Lower lobe of right lung (tissue), 2 donors: ENCODE results near the gene PDHA1. TPM values are rescaled to one million over a fixed set of nuclear protein-coding genes. Genes with fewer than 3 reads are reported as not detected.

Experiments used
- ATAC-seq, 2 donors: fragments of 200-7000 bp; cut with Tn5 transposase; one replicate each; pipeline ENCODE4 v1.9.1; 2020 to 2022; ENCODE audit warnings: mild to moderate bottlenecking in 2 of 2, moderate library complexity in 2 of 2
- DNase-seq: peaks from one replicate; pipeline ENCODE4 v3.0.0-alpha.2; 2020
- H3K27ac ChIP-seq: fragments of 200-600 bp; one replicate; pipeline ENCODE4 v1.8.0; 2022
- H3K27me3 ChIP-seq: fragments of 200-600 bp; one replicate; pipeline ENCODE4 v1.8.0; 2022; ENCODE audit warnings: low read depth
- H3K36me3 ChIP-seq: fragments of 200-600 bp; one replicate; pipeline ENCODE4 v1.8.0; 2022; ENCODE audit warnings: mild to moderate bottlenecking
- H3K4me1 ChIP-seq: fragments of 200-600 bp; one replicate; pipeline ENCODE4 v1.8.0; 2022
- H3K4me3 ChIP-seq: fragments of 200-600 bp; one replicate; pipeline ENCODE4 v1.8.0; 2022; ENCODE audit warnings: mild to moderate bottlenecking
- H3K9me3 ChIP-seq: fragments of 200-600 bp; one replicate; pipeline ENCODE4 v1.8.0; 2022
- intact Hi-C: fragments of 100-400 bp; cut with DNase I; formaldehyde crosslinking; loops from one replicate; pipeline ENCODE4 v1.11.0; 2022
- total RNA-seq: library from RNA; stranded (reverse); fragmentation: NEBNext Ultra II Directional; extraction: Animal tissue kit (Norgen Biotek cat#: 25700); gene quantifications from one replicate; pipeline ENCODE4 v1.2.1, GENCODE V29; 2021
- TF ChIP-seq, protein P1 (sequence below): fragments of 200-600 bp; IDR thresholded peaks from one replicate; pipeline ENCODE4 v1.8.0; 2022; ENCODE audit warnings: antibody characterized with exemption, mild to moderate bottlenecking
- donor health status: DM: no; HTN: yes; CAD: no; lungs with severe emphysema.

Gene PDHA1
- total RNA-seq, 1 donor from 2014 or later = 119 TPM

- Histone ChIP-seq H3K27me3 (no peaks in the 10 kb centered on the region), H3K4me1 (no peaks in the 10 kb centered on the region), H3K4me3 (no peak overlapping the region), H3K9me3 (no peaks in the 10 kb centered on the region), H3K36me3 (peaks cover 5% of the 10 kb centered on the region), H3K27ac (no peak overlapping the region)
- intact Hi-C loops = no loop called here
- ATAC-seq (no peak), DNase-seq (no peak)
- TF ChIP-seq, protein P1, sequence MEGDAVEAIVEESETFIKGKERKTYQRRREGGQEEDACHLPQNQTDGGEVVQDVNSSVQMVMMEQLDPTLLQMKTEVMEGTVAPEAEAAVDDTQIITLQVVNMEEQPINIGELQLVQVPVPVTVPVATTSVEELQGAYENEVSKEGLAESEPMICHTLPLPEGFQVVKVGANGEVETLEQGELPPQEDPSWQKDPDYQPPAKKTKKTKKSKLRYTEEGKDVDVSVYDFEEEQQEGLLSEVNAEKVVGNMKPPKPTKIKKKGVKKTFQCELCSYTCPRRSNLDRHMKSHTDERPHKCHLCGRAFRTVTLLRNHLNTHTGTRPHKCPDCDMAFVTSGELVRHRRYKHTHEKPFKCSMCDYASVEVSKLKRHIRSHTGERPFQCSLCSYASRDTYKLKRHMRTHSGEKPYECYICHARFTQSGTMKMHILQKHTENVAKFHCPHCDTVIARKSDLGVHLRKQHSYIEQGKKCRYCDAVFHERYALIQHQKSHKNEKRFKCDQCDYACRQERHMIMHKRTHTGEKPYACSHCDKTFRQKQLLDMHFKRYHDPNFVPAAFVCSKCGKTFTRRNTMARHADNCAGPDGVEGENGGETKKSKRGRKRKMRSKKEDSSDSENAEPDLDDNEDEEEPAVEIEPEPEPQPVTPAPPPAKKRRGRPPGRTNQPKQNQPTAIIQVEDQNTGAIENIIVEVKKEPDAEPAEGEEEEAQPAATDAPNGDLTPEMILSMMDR = no peak
Measured at GRCh38 chrX:19368576-19368975, 24.8 kb downstream of the PDHA1 start.

DNA sequence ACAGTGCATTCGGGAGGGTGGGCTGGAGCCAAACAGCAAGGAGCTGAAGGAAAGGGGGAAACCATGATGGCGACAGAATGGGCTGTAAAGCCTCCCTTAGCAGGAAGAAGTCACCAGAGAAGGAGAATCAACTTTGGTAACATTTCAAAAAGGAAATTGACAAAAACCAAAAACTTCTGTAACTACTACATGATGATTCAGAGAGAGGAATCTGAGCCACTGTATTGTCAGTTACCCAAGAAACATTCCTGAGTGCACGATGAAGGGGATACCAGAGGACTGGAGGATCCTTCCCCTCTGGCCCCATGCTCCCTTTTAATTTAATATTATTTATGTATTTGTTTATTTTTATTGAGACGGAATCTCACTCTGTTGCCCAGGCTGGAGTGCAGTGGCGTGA, 26.3 kb downstream of the PDHA1 start:
- Histone ChIP-seq H3K4me1 (no peaks in the 10 kb centered on the region), H3K9me3 (no peaks in the 10 kb centered on the region), H3K27ac (no peak overlapping the region), H3K4me3 (no peak overlapping the region), H3K27me3 (no peaks in the 10 kb centered on the region), H3K36me3 (no peaks in the 10 kb centered on the region)
- ATAC-seq = no peak
- TF ChIP-seq, protein P1 = no peak
- DNase-seq = no peak
- intact Hi-C loops = no loop called here

GRCh38 chrX:19372170-19372546, 28.4 kb downstream of the PDHA1 start:
- ATAC-seq (peak; percentile 85), DNase-seq (peak; percentile 67)
- H3K4me3 ChIP-seq = peak overlapping the region; percentile 48
- no peaks in the 10 kb centered on the region for H3K9me3 ChIP-seq
- H3K27ac ChIP-seq = no peak overlapping the region
- intact Hi-C loops = no loop called here
- TF ChIP-seq, protein P1 = peak; percentile 66
- no peaks in the 10 kb centered on the region for H3K36me3 ChIP-seq
- no peaks in the 10 kb centered on the region for H3K27me3 ChIP-seq
- H3K4me1 ChIP-seq = no peaks in the 10 kb centered on the region

DNA sequence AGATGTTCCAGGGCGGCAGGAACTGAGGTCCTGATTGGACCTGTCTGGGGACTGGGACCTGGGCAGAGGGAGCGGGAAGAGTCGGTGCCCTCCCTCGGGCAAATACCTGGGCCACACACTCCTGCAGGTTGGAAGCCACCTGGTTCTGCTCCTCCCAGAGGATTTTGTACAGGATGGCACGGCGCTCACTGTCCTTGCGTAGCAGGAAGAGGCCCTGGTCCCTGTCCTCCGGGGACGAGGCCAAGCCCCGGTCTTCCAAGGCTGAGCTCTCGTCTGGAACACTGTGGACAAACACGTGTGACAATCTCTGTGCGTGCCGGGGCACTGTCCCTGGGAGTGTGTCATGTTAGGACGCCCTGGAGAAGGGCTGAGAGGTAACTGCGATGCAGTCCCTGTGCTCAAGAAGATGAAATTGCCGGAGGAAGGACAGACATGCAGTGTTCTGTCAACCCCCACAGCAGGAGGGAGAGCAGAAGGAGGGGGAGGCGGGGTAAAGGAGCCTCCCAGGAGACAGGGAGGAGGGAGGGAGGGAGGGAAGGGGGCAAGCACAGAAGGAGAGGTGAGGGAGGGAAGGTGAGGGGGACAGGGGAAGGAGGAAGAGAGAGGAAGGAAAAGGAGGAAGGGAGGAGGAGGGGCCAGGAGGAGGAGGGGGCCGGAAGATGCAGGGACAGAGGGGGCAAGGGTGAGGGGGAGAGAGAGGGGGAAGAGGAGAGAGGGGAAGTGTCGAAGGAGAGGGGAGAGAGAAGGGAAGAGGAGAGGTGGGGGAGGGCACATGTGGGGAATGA, 29.0 kb downstream of the PDHA1 start:
- DNase-seq = no peak
- no peaks in the 10 kb centered on the region for H3K27me3 ChIP-seq
- H3K9me3 ChIP-seq = no peaks in the 10 kb centered on the region
- TF ChIP-seq, protein P1 = no peak
- peak overlapping the region; percentile 48 for H3K4me3 ChIP-seq
- H3K27ac ChIP-seq = no peak overlapping the region
- intact Hi-C loops = no loop called here
- H3K4me1 ChIP-seq = no peaks in the 10 kb centered on the region
- peak; percentile 57 for ATAC-seq
- H3K36me3 ChIP-seq = no peaks in the 10 kb centered on the region

DNA sequence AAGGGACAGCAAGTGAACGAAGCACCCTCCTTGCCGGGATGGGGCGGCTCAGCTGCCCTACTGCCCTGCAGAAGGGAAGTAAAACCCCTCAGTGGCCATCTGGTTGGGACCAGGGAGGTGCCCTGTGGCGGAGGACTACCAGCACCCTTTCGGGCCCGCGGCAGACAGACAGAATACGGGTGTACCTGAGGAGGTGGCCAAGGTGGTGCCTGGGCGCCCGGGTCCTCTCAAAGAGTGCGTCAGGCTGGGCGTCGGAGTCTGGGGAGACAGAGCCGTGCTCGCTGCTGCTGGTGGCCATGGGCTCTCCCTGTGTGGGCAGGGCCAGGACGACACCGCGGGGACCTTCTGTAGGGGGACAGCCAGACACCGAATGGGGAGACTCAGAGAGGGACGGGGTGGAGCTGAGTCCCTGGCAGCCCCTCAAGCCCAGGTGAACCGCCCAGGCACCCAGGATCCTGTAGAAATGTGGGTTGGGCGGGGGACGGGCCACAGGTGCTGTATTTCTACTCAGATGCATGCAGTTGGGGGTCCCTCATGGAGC, 29.7 kb downstream of the PDHA1 start:
- intact Hi-C loops = no loop called here
- Histone ChIP-seq H3K9me3 (no peaks in the 10 kb centered on the region), H3K27ac (no peak overlapping the region), H3K36me3 (no peaks in the 10 kb centered on the region), H3K27me3 (no peaks in the 10 kb centered on the region), H3K4me1 (no peaks in the 10 kb centered on the region), H3K4me3 (no peak overlapping the region)
- TF ChIP-seq, protein P1 = no peak
- ATAC-seq (no peak), DNase-seq (no peak)
